ENCODE results near the gene LRRTM4.

DNA sequence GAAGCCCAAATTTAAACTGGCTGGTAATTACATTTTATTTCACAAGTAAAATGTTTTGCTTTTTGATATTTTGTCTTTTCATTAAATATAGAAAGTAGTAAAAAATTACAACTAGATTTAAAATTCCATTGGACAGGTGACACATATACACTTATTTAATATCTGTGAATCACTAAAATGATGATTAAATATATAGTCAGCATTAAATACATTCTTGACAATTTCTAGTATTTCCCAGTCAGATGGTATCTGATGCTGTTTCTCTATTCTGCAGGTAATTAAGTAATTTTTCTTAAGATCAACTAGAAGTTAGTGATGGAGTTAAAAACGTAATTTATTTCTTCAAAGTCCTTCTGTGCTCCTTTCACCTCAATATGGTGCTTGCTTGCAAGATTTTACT lies 237.8 kb downstream of the LRRTM4 start:
- TF ChIP-seq NFYB (CRISPR knock-in tag; conservative IDR thresholded peaks at IDR 0.05; ENCODE audit: low read depth) (no peak), ETV6 (CRISPR knock-in tag; IDR thresholded peaks at IDR 0.05) (no peak), NR1H2 (CRISPR knock-in tag; IDR thresholded peaks at IDR 0.05) (no peak)
- TF ChIP-seq, protein P1, sequence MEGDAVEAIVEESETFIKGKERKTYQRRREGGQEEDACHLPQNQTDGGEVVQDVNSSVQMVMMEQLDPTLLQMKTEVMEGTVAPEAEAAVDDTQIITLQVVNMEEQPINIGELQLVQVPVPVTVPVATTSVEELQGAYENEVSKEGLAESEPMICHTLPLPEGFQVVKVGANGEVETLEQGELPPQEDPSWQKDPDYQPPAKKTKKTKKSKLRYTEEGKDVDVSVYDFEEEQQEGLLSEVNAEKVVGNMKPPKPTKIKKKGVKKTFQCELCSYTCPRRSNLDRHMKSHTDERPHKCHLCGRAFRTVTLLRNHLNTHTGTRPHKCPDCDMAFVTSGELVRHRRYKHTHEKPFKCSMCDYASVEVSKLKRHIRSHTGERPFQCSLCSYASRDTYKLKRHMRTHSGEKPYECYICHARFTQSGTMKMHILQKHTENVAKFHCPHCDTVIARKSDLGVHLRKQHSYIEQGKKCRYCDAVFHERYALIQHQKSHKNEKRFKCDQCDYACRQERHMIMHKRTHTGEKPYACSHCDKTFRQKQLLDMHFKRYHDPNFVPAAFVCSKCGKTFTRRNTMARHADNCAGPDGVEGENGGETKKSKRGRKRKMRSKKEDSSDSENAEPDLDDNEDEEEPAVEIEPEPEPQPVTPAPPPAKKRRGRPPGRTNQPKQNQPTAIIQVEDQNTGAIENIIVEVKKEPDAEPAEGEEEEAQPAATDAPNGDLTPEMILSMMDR (IDR thresholded peaks at IDR 0.05) = no peak
- TF ChIP-seq, protein P2, sequence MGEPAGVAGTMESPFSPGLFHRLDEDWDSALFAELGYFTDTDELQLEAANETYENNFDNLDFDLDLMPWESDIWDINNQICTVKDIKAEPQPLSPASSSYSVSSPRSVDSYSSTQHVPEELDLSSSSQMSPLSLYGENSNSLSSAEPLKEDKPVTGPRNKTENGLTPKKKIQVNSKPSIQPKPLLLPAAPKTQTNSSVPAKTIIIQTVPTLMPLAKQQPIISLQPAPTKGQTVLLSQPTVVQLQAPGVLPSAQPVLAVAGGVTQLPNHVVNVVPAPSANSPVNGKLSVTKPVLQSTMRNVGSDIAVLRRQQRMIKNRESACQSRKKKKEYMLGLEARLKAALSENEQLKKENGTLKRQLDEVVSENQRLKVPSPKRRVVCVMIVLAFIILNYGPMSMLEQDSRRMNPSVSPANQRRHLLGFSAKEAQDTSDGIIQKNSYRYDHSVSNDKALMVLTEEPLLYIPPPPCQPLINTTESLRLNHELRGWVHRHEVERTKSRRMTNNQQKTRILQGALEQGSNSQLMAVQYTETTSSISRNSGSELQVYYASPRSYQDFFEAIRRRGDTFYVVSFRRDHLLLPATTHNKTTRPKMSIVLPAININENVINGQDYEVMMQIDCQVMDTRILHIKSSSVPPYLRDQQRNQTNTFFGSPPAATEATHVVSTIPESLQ (CRISPR knock-in tag; IDR thresholded peaks at IDR 0.05) = no peak
- TF ChIP-seq, protein P3, sequence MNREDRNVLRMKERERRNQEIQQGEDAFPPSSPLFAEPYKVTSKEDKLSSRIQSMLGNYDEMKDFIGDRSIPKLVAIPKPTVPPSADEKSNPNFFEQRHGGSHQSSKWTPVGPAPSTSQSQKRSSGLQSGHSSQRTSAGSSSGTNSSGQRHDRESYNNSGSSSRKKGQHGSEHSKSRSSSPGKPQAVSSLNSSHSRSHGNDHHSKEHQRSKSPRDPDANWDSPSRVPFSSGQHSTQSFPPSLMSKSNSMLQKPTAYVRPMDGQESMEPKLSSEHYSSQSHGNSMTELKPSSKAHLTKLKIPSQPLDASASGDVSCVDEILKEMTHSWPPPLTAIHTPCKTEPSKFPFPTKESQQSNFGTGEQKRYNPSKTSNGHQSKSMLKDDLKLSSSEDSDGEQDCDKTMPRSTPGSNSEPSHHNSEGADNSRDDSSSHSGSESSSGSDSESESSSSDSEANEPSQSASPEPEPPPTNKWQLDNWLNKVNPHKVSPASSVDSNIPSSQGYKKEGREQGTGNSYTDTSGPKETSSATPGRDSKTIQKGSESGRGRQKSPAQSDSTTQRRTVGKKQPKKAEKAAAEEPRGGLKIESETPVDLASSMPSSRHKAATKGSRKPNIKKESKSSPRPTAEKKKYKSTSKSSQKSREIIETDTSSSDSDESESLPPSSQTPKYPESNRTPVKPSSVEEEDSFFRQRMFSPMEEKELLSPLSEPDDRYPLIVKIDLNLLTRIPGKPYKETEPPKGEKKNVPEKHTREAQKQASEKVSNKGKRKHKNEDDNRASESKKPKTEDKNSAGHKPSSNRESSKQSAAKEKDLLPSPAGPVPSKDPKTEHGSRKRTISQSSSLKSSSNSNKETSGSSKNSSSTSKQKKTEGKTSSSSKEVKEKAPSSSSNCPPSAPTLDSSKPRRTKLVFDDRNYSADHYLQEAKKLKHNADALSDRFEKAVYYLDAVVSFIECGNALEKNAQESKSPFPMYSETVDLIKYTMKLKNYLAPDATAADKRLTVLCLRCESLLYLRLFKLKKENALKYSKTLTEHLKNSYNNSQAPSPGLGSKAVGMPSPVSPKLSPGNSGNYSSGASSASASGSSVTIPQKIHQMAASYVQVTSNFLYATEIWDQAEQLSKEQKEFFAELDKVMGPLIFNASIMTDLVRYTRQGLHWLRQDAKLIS (CRISPR knock-in tag; IDR thresholded peaks at IDR 0.05; ENCODE audit: borderline replicate concordance) = no peak

Measured in WTC11 (cell line).